ENCODE results near the gene SLC25A1.
"Not testable (repeated sequence)": the region's sequence is repeated elsewhere in the genome, so short reads cannot be mapped to it uniquely, and the experiment has no call there.

Gene SLC25A1

DNA sequence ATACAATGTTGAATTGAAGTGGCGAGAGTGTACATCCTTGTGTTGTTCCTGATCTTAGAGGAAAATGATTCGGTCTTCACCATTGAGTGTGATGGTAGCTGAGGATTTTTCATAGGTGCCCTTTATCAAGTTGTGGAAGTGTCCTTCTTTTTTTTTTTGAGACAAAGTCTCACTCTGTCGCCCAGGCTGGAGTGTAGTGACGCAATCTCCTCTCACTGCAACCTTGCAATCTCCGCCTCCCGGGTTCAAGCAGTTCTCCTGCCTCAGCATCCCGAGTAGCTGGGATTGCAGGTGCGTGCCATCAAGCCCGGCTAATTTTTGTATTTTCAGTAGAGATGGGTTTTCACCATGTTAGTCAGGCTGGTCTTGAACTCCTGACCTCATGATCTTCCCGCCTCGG, 19.9 kb downstream of the SLC25A1 start:
- not testable (repeated sequence) for DNase-seq

GRCh38 chr22:19156109-19156508, 22.4 kb downstream of the SLC25A1 start:
- DNase-seq, result not testable (repeated sequence)

DNA sequence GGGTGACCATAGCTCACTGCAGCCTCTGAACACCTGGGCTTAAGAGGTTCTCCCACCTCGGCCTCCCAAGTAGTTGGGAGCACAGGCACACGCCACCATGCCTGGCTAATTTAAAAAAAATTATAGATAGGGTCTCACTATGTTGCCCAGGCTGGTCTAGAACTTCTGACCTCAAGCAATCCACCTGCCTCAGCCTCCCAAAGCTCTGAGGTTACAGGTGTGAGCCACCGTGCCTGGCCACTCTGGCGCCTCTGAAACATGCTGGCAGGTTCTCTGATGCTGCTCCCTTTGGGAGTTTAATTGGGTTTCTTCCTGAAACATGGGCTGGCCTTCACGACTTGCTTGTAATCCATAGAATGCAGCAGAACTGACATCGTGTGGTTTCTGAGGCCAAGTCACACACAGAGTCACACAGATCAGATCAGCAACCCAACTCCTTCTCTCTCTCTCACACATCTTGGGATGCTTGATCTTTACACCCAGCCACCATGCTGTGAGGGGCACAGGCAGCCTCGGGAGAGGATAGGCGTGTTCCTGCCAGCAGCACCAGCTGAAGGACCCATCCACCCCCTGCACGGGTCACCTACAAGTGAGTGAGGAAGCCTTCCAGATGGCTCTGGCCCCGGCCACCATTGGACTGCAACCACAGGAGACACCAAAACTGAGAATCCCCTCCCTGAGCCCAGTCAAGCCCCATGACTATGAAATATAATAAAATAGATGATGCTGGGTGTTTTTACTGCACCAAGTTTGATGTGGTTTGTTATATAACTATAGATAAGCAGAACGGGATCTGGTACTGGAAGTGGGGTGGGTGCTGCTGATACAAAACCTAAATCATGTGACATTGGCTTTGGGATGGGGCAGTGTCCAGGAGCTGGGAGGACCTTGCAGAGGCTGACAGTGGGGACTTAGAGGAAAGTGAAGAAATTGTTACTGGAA, 25.3 kb downstream of the SLC25A1 start:
- no peak for DNase-seq

DNA sequence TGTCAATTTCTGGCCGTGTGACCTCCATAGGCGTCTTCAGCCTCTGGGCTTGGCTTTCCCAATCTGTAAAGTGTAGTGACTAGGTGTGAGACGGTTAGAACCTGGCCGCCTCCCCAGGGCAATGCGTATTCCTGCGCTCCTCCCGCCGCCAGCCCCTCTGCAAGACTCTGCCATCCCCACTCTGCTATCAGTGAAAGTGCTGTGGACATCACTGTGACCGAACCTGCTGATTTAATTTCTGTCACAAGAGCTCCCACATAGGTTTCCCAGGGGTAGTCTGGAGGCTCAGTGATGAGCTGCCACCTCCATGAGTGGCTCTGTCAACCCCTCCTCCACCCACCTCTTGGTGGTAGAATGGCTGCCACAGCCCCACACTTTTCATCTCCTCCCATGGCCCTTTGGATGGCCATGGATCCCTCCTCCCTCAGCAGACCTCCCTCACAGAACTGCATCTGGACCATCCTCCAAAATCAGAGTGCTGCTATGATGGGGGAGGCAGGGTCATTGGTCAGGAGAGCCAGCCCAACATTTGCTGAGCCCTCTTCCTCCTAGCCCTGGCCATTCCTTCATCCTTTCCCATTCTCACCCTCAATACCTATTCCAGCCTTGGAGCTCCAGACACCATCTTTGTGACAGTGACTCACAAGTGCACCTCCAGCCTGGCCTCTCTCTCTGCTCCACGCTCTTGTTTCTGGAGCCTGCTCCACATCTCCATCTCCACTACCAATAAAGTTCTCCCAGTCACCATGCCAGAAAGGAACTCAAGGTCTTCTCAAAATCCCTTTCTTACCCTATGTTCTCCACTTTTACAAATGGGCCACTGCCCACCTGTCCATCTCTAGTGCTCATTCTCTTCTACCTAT, 27.0 kb downstream of the SLC25A1 start:
- no peak for DNase-seq

DNA sequence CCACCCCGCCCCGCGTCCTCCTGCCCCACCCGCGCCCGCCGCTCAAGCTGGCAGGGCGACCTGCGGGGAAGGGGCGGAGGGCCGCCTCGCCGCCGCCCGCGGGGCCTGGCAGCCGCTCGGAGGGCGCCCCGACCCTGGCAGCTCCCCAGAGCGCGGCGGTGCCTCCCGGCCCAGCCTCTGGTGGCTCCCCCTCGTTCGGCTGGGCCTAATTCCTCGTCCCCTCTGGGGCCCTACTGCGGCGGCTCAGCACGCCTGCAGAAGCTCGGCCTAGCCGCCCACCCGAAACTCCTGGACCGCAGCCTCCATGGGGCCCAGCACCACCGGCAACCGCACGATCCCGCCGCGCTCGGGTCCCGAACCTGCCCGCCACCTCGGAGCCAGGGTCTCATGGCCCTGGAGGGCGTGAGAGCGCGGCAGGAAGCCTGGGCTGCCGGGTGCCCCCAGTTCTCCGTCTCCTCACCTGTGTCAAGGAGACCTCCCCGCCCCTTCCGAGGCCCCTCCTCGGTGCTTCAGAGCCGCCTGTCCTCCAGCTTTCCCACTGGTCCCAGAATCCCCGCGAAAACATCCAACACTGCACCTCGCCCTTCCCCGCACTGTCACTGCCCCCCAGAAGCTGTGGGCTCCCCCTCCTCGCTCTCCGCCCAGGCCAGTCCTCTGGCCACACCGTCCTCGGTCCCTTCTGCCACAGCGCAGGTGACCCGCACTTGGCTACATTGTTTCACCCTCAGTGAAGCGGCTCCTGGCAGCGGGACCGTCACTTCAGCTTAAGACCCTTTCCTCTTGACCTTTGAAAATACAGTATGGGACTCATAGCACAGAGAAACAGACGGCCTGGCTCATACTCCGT, 27.8 kb downstream of the SLC25A1 start:
- no peak for DNase-seq

GRCh38 chr22:19149991-19150390, 28.5 kb downstream of the SLC25A1 start, which contains the start of gene GSC2:
TSS of gene GSC2 (minus strand) at chr22:19150292. CDS start at chr22:19150283, 9 bp downstream.
- DNase-seq, result no peak

DNA sequence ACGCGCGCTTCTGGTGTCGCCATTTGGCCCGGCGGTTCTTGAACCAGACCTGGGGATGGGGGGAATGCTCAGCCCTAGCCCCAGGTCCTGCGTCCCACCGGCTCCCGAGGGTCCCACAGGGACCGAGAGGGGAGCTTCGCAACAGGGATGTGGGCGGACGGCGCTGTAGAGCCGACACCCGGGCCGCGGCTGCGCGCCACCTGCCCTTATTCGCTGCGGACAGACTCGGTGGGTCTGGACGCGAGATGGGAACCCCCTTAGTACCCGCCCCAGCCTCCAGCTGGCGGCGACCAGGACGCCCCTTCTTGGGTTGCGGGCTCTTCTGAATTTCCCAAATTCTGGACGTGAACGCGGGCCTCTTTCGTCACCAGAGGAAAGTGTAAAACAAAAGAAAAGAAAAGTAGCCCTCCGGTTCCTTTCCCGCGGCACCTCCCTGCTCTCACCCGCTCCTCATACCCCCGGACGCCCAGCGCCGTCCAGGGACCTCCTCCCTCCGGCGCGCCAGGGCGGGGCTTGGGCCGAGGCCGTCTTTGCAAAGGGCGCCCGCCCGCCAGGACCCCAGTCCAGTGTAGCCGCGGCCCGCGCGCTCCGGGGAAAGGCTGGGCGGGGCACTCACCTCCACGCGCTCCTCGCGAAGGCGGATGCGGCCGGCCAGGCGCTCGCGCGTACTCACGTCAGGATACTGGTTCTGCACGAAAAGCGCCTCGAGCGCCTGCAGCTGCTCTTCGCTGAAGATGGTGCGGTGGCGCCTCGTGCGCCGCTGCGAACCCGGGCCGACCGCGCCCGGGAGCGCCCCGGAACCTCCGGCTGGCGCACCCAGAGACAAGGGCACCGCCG, 29.3 kb downstream of the SLC25A1 start:
- DNase-seq, result no peak

DNA sequence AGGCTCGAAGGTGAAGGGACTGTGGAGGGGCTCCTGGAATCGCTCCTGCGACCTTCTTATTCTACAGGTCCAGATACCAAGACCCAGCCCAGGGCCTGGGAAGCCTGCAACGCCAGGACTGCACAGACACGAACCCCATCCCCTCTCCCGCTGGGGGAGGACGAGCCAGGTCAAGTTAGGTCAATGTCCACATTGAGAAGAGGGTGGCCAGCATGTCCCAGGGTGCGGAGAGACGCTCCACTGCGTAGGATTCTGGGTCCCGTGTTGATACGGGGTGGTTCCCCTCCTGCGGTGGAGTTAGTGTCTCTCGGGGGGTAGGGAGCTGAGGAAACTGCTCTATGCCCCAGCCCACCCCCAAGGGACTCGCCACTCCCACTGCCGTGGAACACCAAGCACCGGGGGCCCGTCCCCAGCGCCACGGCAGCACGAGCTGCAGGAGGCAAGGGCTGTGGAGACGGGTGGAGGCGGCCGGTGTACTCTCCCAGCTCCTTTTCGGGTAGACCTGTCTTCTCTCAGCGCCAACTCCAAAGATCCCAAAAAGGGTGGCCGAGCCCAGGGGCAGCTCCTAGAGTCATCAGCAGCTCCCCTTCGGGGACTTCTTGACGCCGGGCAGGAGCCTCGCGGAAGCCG, 30.0 kb downstream of the SLC25A1 start:
- no peak for DNase-seq

DNA sequence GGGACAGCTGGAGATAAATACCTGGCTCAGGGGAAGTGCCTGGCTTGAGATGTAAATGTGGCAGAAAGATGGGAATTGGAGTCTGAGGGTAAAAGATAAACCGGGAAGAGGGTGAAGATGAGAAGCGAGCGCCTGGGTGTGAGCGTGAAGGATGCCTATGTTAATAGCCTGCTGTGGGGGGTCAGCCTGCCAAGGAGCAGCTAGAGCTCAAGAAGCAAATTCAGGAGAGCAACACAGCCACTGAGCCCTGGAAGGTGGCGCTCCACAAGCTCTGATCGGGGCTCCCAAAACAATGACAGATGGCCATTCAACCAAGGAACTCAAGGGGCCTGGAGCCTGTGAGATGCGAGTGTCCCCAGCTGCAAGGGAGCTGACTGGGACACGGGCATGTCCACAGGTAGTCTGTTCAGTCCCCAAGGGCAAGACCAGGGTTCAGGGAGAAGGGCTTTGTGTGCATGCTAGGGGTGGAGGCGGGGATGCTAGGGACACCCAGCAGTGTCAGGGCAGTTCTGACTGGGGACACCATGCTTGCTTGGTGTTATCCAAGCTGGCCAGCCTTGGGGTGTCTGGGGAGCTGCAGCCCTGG, 31.2 kb downstream of the SLC25A1 start:
- DNase-seq, result no peak

DNA sequence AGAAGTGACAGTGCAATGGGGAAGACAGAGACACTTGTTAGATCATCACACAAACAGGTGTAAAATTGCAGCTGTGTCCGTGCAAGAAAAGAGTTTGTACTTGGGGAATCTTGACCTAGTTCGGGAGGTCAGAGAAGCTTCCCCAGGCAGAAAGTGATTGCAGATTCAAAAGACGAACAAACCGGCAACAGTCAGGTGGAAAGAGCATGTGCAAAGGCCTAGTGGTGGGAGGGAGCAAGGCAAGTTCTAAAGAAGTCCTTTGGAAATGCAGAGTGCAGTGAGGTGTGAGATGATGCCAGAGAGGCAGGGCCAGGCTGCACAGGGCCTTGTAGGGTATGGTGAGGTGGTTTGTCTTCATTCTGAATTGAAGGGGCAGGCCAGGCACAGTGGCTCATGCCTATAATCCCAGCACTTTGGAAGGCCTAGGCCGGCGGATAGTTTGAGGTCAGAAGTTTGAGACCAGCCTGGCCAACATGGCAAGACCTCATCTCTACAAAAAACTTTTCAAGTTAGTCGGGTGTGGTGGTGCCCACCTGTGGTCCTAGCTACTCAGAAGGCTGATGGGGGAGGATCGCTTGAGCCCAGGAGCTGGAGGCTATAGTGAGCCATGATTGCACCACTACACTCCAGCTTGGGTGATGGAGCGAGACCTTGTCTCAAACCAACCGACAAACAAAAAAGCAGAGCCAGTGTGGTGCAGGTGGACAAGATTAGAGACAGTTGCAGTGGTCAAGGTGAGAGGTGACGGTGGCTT, 32.1 kb downstream of the SLC25A1 start:
- DNase-seq, result no peak

DNA sequence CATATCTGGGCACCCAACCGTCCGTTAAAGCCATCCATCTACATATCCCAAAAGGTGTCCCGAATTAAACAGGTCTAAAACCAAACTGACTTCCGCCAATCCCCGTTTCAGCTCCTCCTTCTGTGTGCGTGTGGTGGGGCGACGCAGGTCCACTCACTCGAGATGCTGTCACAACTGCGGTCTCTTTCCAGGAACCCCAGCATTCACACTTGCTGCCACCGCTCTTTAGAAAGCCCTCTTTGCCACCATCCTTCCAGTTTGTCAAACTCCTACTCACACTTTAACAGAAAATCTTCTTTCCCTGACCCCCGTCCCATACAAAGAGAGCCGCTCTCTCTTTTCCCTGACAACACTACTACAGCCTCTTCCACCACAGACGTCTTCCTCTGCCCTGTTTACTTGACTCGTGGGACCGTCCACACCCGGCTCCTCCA, 34.6 kb downstream of the SLC25A1 start:
- no peak for DNase-seq

DNA sequence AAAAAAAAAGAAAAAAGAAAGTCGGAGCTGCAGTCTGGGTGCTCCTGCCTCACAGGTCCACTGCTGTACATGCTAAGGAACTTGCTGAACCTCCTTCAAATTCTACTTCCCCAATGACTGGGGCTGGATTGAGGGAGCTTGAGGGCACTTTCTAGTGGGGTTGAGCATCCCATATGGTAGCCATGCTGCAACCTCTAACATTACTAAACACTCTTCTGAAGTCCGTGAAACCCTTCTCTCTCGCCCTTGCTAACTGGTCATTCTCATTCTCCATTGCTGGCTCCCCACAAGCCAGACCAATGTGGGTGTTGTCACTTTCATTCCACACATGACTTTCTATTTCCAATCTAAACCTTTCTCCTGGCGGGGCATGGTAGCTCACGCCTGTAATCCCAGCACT, 35.3 kb downstream of the SLC25A1 start:
- no peak for DNase-seq

GRCh38 chr22:19142394-19142793, 36.1 kb downstream of the SLC25A1 start:
- DNase-seq, result no peak

DNA sequence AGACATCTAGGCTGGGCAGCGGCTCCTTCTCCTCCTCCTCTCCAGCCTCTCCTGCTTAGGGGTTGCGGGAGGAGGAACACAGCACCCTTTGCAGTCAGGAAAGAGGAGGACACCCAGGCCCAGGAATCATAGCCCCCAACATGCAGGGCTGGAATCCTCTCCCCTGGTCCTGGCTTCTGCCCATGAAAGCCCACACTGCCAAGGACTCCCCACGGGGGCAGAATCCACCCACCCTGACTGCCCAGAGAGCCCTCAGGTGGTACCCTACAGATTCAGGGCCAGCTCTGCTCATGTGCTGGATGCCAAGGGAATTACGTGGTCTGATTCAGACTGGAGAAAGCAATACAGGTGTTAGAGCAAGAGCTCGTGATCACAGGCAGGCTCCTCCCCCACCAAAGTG, 38.6 kb downstream of the SLC25A1 start:
- no peak for DNase-seq

DNA sequence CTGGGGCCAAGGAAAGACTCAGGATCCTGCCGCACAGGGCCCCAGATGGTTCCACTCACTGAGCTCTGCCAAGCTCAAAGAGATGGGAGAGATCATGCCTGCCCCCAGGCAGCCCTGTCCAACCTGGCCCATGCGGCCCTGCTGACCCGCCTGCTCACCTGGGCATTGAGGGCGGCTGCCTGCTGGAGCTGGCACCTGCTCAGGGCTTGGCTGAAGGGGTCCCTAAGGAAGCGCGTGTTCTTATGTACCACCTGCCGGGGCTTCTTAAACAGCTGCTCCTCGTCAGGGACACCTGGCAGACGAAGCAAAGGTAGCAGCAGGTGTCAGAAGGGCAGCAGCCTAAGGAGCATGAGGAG, 39.6 kb downstream of the SLC25A1 start:
- no peak for DNase-seq

DNA sequence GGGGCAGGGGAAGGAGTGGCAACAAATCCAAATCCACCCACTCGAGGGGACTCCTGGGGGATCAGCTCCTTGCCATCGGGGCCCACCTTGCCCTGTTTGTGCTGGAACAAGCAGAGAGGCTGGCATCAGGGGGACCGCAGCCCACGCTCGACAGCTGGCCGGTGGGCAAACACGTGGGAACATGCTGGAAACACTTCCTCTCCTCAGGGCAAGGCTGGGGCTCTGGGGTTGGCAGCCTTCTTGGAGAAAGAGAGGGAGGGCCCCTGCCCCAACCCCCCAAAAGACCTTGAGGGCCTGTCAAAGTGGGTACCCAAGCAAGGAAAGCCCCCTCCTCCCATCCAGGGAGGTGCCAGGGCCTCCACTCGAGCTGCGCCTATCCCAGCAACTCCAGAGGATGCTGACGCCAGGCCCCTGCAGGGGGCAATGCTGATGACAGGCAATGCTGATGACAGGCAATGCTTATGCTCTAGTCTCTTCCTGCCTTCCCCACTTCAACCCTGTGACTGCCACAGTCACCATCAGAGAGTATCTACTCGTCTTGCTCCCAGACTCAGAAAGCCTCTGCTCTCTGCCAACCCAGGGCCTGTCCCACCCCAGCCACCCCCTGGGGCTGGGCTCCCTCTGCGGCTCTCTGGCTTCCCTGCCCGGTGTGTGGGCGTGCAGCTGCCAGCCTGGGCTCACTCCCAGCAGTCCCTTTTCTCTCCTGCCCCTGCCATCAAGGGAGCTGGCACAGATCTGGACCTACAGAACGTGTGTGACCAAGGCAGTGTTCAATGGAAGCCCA, 40.1 kb downstream of the SLC25A1 start:
- DNase-seq, result no peak

- DNase-seq, result no peak
Observed at GRCh38 chr22:19137384-19138216, 40.9 kb downstream of the SLC25A1 start.

DNA sequence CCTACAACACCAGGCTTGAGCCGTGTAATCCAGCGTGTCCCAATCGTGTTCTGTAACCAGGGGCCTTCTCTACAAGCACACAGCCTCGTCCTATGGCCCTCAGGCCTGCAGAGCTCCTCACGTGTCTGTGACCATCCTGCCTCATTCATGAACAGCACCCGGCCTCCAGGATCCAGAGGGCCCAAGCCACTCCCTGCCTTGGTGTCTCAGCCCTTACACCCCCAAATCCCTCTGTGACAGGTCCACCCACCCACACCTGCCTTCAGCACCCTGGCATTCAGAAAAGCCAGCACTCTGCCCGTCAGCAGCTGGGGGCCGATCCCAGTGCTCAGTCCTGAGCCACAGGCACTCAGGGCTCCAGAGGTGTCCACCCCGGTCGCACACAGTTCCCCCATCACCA, 41.6 kb downstream of the SLC25A1 start:
- no peak for DNase-seq
